Neuron (in vitro differentiated cells): ENCODE results near the gene CAMK1G.

Source experiments
- H2AFZ ChIP-seq: one replicate; pipeline ENCODE4 v1.6.1; 2013; ENCODE audit warnings: low read depth, mild to moderate bottlenecking, inconsistent platforms, low read length, moderate library complexity
- H3K27me3 ChIP-seq: one replicate; pipeline ENCODE4 v1.6.1; 2013; ENCODE audit warnings: low read length; ENCODE audit not compliant: insufficient read depth
- H3K36me3 ChIP-seq: one replicate; pipeline ENCODE4 v1.6.1; 2013; ENCODE audit warnings: low read length; ENCODE audit not compliant: insufficient read depth
- H3K4me1 ChIP-seq: one replicate; pipeline ENCODE4 v1.6.1; 2013; ENCODE audit warnings: low read length; ENCODE audit not compliant: insufficient read depth
- H3K4me3 ChIP-seq: 2 replicates; pipeline ENCODE4 v1.5.1; 2013; ENCODE audit warnings: mild to moderate bottlenecking, low read length, moderate library complexity
- H3K9me3 ChIP-seq: one replicate; pipeline ENCODE4 v1.6.1; 2013; ENCODE audit warnings: low read length

Gene CAMK1G

GRCh38 chr1:209595028-209595427 is 11.5 kb downstream of the CAMK1G start:
- H2AFZ ChIP-seq, result no peak overlapping the region
- no peaks in the 10 kb centered on the region for H3K27me3 ChIP-seq
- H3K9me3 ChIP-seq, result no peaks in the 10 kb centered on the region
- no peaks in the 10 kb centered on the region for H3K36me3 ChIP-seq
- H3K4me3 ChIP-seq, result no peak overlapping the region
- H3K4me1 ChIP-seq, result no peaks in the 10 kb centered on the region

GRCh38 chr1:209595599-209596285 is 12.2 kb downstream of the CAMK1G start:
- Histone ChIP-seq H3K27me3 (no peaks in the 10 kb centered on the region), H3K4me1 (no peaks in the 10 kb centered on the region), H2AFZ (no peak overlapping the region), H3K4me3 (no peak overlapping the region), H3K9me3 (no peaks in the 10 kb centered on the region), H3K36me3 (no peaks in the 10 kb centered on the region)

- H3K4me1 ChIP-seq, result no peaks in the 10 kb centered on the region
- H3K27me3 ChIP-seq, result no peaks in the 10 kb centered on the region
- H3K36me3 ChIP-seq, result no peaks in the 10 kb centered on the region
- no peak overlapping the region for H3K4me3 ChIP-seq
- no peak overlapping the region for H2AFZ ChIP-seq
- no peaks in the 10 kb centered on the region for H3K9me3 ChIP-seq
Observed at GRCh38 chr1:209597499-209597898, 14.0 kb downstream of the CAMK1G start.

GRCh38 chr1:209598227-209598626 is 14.7 kb downstream of the CAMK1G start:
- Histone ChIP-seq H3K27me3 (no peaks in the 10 kb centered on the region), H3K36me3 (no peaks in the 10 kb centered on the region), H3K4me3 (no peak overlapping the region), H3K9me3 (no peaks in the 10 kb centered on the region), H2AFZ (no peak overlapping the region), H3K4me1 (no peaks in the 10 kb centered on the region)

- H3K4me1 ChIP-seq, result no peaks in the 10 kb centered on the region
- no peaks in the 10 kb centered on the region for H3K9me3 ChIP-seq
- no peak overlapping the region for H3K4me3 ChIP-seq
Observed at GRCh38 chr1:209600541-209600940, 17.0 kb downstream of the CAMK1G start.

GRCh38 chr1:209601809-209602657 is 18.5 kb downstream of the CAMK1G start:
- no peaks in the 10 kb centered on the region for H3K27me3 ChIP-seq
- no peak overlapping the region for H2AFZ ChIP-seq
- H3K36me3 ChIP-seq, result no peaks in the 10 kb centered on the region
- no peaks in the 10 kb centered on the region for H3K4me1 ChIP-seq
- H3K4me3 ChIP-seq, result no peak overlapping the region
- no peaks in the 10 kb centered on the region for H3K9me3 ChIP-seq

More at GRCh38 chr1:209600541-209600940, 17.0 kb downstream of the CAMK1G start:
- Histone ChIP-seq H3K27me3 (no peaks in the 10 kb centered on the region), H3K36me3 (no peaks in the 10 kb centered on the region), H2AFZ (no peak overlapping the region)

- Histone ChIP-seq H3K27me3 (no peaks in the 10 kb centered on the region), H2AFZ (no peak overlapping the region), H3K36me3 (no peaks in the 10 kb centered on the region), H3K4me3 (no peak overlapping the region), H3K9me3 (no peaks in the 10 kb centered on the region), H3K4me1 (no peaks in the 10 kb centered on the region)
Observed at GRCh38 chr1:209603877-209604276, 20.4 kb downstream of the CAMK1G start.

- H3K4me1 ChIP-seq, result no peaks in the 10 kb centered on the region
- no peak overlapping the region for H2AFZ ChIP-seq
- H3K9me3 ChIP-seq, result no peaks in the 10 kb centered on the region
- H3K4me3 ChIP-seq, result no peak overlapping the region
- H3K36me3 ChIP-seq, result no peaks in the 10 kb centered on the region
- H3K27me3 ChIP-seq, result no peaks in the 10 kb centered on the region
Observed at GRCh38 chr1:209607102-209607794, 23.7 kb downstream of the CAMK1G start.

- Histone ChIP-seq H3K36me3 (no peaks in the 10 kb centered on the region), H3K4me1 (no peaks in the 10 kb centered on the region), H3K27me3 (no peaks in the 10 kb centered on the region), H3K4me3 (no peak overlapping the region), H3K9me3 (no peaks in the 10 kb centered on the region), H2AFZ (no peak overlapping the region)
Observed at GRCh38 chr1:209607795-209608178, 24.3 kb downstream of the CAMK1G start.

DNA sequence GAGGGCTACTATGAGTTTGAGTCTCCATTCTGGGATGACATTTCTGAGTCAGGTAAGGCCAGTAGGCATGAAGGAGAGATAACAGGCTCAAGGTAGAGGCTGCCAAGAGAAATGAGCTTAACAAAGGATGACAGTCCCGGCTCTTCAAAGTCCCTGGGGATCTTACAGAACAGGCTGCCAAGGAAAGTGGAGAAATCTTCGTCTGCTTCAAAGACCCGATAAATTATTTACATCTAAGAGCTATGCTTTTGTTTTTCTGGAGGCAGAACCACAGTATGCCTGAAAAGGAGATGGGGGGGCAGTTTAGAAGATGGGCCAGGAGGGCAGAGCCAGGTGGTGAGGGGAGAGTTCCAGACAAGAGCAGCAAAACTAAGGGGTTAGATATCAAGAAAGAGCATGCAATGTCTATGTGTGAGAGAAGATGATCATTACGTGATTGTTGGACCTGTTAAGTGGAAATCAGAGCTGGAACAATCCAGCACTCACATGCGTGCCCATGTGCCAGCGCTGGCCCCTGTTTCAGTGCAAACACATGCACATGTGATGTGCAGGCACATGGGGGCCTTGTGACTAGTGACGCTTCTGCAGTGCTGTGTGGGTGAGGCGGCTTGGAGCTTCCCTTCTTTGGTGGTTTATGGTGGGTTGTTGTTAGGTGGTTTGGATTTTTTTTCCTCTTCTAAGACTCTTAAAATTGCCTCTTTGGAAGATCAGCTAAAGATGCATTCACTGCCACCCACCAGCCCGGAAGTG is 25.7 kb downstream of the CAMK1G start:
- no peaks in the 10 kb centered on the region for H3K27me3 ChIP-seq

GRCh38 chr1:209609791-209610630 is 26.5 kb downstream of the CAMK1G start:
- H3K36me3 ChIP-seq, result no peaks in the 10 kb centered on the region
- no peak overlapping the region for H2AFZ ChIP-seq
- H3K4me1 ChIP-seq, result no peaks in the 10 kb centered on the region
- H3K4me3 ChIP-seq, result no peak overlapping the region
- H3K27me3 ChIP-seq, result peaks cover under 1% of the 10 kb centered on the region
- H3K9me3 ChIP-seq, result no peaks in the 10 kb centered on the region

More for the DNA sequence above, 25.7 kb downstream of the CAMK1G start:
- Histone ChIP-seq H3K36me3 (no peaks in the 10 kb centered on the region), H3K4me1 (no peaks in the 10 kb centered on the region), H3K4me3 (no peak overlapping the region), H3K9me3 (no peaks in the 10 kb centered on the region), H2AFZ (no peak overlapping the region)

GRCh38 chr1:209610631-209610905 is 27.1 kb downstream of the CAMK1G start:
- Histone ChIP-seq H3K4me3 (no peak overlapping the region), H3K36me3 (no peaks in the 10 kb centered on the region), H3K27me3 (peaks cover 3% of the 10 kb centered on the region), H2AFZ (no peak overlapping the region), H3K9me3 (no peaks in the 10 kb centered on the region), H3K4me1 (no peaks in the 10 kb centered on the region)
